GM23338 (cell line): ENCODE data around the gene EGFL7. TPM values are rescaled to one million over a fixed set of nuclear protein-coding genes. Genes with fewer than 3 reads are reported as not detected.

Source experiments
- ATAC-seq: fragments of 200-7000 bp; cut with Tn5 transposase; 3 replicates; pipeline ENCODE4 v1.9.1; 2020
- DNase-seq: peaks from one replicate; pipeline ENCODE4 v3.0.0-alpha.2; 2015; ENCODE audit warnings: low spot score
- H2AFZ ChIP-seq: fragments of 200-600 bp; sonication (generic); 2 replicates; pipeline ENCODE4 v1.8.0; 2016; ENCODE audit warnings: antibody characterized with exemption, mild to moderate bottlenecking, moderate library complexity
- H3F3A ChIP-seq: fragments of 200-600 bp; sonication (generic); replicated peaks from 2 replicates; pipeline ENCODE4 v1.8.0; 2017; ENCODE audit warnings: antibody characterized with exemption, mixed run types, low read depth
- H3K27ac ChIP-seq: fragments of 200-600 bp; sonication (generic); 2 replicates; pipeline ENCODE4 v1.6.1; 2016; ENCODE audit warnings: low read depth
- H3K27me3 ChIP-seq: fragments of 200-600 bp; sonication (generic); 2 replicates; pipeline ENCODE4 v1.8.0; 2016; ENCODE audit warnings: mild to moderate bottlenecking, mixed run types, moderate library complexity; ENCODE audit not compliant: insufficient read depth
- H3K36me3 ChIP-seq: fragments of 200-600 bp; sonication (generic); 2 replicates; pipeline ENCODE4 v1.8.0; 2016; ENCODE audit warnings: mild to moderate bottlenecking; ENCODE audit not compliant: insufficient read depth
- H3K4me1 ChIP-seq: fragments of 200-600 bp; sonication (generic); 2 replicates; pipeline ENCODE4 v1.8.0; 2016; ENCODE audit warnings: mild to moderate bottlenecking, moderate library complexity; ENCODE audit not compliant: insufficient read depth
- H3K4me2 ChIP-seq: fragments of 200-600 bp; sonication (generic); 2 replicates; pipeline ENCODE4 v1.7.1; 2017; ENCODE audit warnings: mixed run types
- H3K4me3 ChIP-seq: fragments of 200-600 bp; sonication (generic); 2 replicates; pipeline ENCODE4 v1.6.1; 2016; ENCODE audit warnings: mixed run types
- H3K79me2 ChIP-seq: fragments of 200-600 bp; sonication (generic); replicated peaks from 2 replicates; pipeline ENCODE4 v1.8.0; 2017; ENCODE audit warnings: mild to moderate bottlenecking; ENCODE audit not compliant: insufficient read depth
- H3K9me2 ChIP-seq: fragments of 200-600 bp; sonication (generic); 2 replicates; pipeline ENCODE4 v1.8.0; 2017; ENCODE audit not compliant: insufficient read depth
- H4K20me1 ChIP-seq: fragments of 200-600 bp; sonication (generic); replicated peaks from 2 replicates; pipeline ENCODE4 v1.8.0; 2017; ENCODE audit warnings: mild to moderate bottlenecking; ENCODE audit not compliant: insufficient read depth
- H3K27ac Mint-ChIP-seq: 2 replicates; pipeline ENCODE4 v1.8.0; 2020; ENCODE audit warnings: inconsistent platforms, mild to moderate bottlenecking, moderate library complexity, mixed read lengths
- H3K27me3 Mint-ChIP-seq: 3 replicates; pipeline ENCODE4 v1.8.0; 2022; ENCODE audit warnings: low read depth, mild to moderate bottlenecking, moderate library complexity, mixed read lengths, inconsistent platforms; ENCODE audit not compliant: insufficient read depth, poor library complexity
- H3K36me3 Mint-ChIP-seq: 3 replicates; pipeline ENCODE4 v1.8.0; 2021; ENCODE audit warnings: low read depth, mild to moderate bottlenecking, inconsistent platforms, moderate library complexity, mixed read lengths
- H3K4me1 Mint-ChIP-seq: 3 replicates; pipeline ENCODE4 v1.8.0; 2020; ENCODE audit warnings: mild to moderate bottlenecking, inconsistent platforms, mixed read lengths
- H3K4me3 Mint-ChIP-seq: 3 replicates; pipeline ENCODE4 v1.8.0; 2021; ENCODE audit warnings: moderate library complexity, mild to moderate bottlenecking, inconsistent platforms, mixed read lengths
- H3K9me3 Mint-ChIP-seq: 3 replicates; pipeline ENCODE4 v1.8.0; 2020; ENCODE audit warnings: moderate library complexity, mild to moderate bottlenecking, inconsistent platforms, mixed read lengths
- EZH2 ChIP-seq: fragments of 200-600 bp; sonication (generic); IDR thresholded peaks from one replicate; pipeline ENCODE4 v1.8.0; 2017; ENCODE audit warnings: antibody characterized with exemption, mild to moderate bottlenecking, low read depth; ENCODE audit not compliant: unreplicated experiment
- EZH2phosphoT487 ChIP-seq: fragments of 200-600 bp; sonication (generic); IDR thresholded peaks from one replicate; pipeline ENCODE4 v1.8.1; 2018; ENCODE audit warnings: antibody characterized with exemption; ENCODE audit not compliant: unreplicated experiment
- JUNB ChIP-seq: IDR thresholded peaks from one replicate; pipeline ENCODE4 v1.6.1; 2016; ENCODE audit warnings: antibody characterized with exemption; ENCODE audit not compliant: unreplicated experiment
- NANOG ChIP-seq: IDR thresholded peaks from 2 replicates; pipeline ENCODE4 v1.6.1; 2016; ENCODE audit warnings: antibody characterized with exemption, borderline replicate concordance
- REST ChIP-seq: IDR thresholded peaks from one replicate; pipeline ENCODE4 v1.6.1; 2018; ENCODE audit warnings: antibody characterized with exemption; ENCODE audit not compliant: unreplicated experiment
- STAT1 ChIP-seq: IDR thresholded peaks from one replicate; pipeline ENCODE4 v1.6.1; 2016; ENCODE audit warnings: antibody characterized with exemption; ENCODE audit not compliant: unreplicated experiment
- polyA plus RNA-seq: library from polyadenylated mRNA; unstranded; fragments of >200 nt; fragmentation: Nextera tagmentation; extraction: Ambion mirVana; gene quantifications from 2 replicates; pipeline ENCODE4 v1.2.1, GENCODE V29; 2016
- total RNA-seq: library from RNA; depleted of rRNA; stranded (reverse); fragments of >200 nt; shearing (Covaris generic); gene quantifications from 2 replicates; pipeline ENCODE4 v1.2.3, GENCODE V29; 2014
- TF ChIP-seq, protein P1 (sequence below), 2 experiments: fragments of 200-600 bp in 1 of 2; sonication (generic) in 1 of 2; conservative IDR thresholded peaks; 2 replicates each; pipeline versions ENCODE4 v1.5.1 to v1.6.1; 2016 to 2017; ENCODE audit warnings: antibody characterized with exemption in 2 of 2, low read depth in 2 of 2, mild to moderate bottlenecking in 2 of 2, moderate library complexity in 1 of 2
- TF ChIP-seq, protein P2 (sequence below): IDR thresholded peaks from 2 replicates; pipeline ENCODE4 v1.6.1; 2016; ENCODE audit warnings: antibody characterized with exemption

EGFL7 gene
- total and polyA plus RNA-seq, 2 experiments from 2014 or later = 44.4 to 60.8 TPM

- Histone ChIP-seq H3K79me2 (peaks cover 10% of the 10 kb centered on the region; the same call in 1 of the 2 replicates), H2AFZ (peak overlapping the region; percentile 78; the same call in 1 of the 2 replicates), H3K36me3 (no peaks in the 10 kb centered on the region), H3K27me3 (no peaks in the 10 kb centered on the region), H4K20me1 (no peaks in the 10 kb centered on the region), H3F3A (0 out of 2 replicates have a peak, but pooled peaks cover 3% of the 10 kb centered on the region), H3K4me1 (no peaks in the 10 kb centered on the region; the same call in 1 of the 2 replicates), H3K27ac (no peak overlapping the region), H3K9me2 (no peaks in the 10 kb centered on the region), H3K4me2 (peak overlapping the region; percentile 94), H3K4me3 (peak overlapping the region; percentile 75)
- Mint-ChIP-seq H3K27me3 (peaks cover 23% of the 10 kb centered on the region), H3K4me3 (peak overlapping the region; percentile 80), H3K9me3 (no peaks in the 10 kb centered on the region), H3K4me1 (peaks cover 9% of the 10 kb centered on the region; the same call in 2 of the 3 replicates), H3K36me3 (no peaks in the 10 kb centered on the region), H3K27ac (no peak overlapping the region)
- TF ChIP-seq, protein P1, sequence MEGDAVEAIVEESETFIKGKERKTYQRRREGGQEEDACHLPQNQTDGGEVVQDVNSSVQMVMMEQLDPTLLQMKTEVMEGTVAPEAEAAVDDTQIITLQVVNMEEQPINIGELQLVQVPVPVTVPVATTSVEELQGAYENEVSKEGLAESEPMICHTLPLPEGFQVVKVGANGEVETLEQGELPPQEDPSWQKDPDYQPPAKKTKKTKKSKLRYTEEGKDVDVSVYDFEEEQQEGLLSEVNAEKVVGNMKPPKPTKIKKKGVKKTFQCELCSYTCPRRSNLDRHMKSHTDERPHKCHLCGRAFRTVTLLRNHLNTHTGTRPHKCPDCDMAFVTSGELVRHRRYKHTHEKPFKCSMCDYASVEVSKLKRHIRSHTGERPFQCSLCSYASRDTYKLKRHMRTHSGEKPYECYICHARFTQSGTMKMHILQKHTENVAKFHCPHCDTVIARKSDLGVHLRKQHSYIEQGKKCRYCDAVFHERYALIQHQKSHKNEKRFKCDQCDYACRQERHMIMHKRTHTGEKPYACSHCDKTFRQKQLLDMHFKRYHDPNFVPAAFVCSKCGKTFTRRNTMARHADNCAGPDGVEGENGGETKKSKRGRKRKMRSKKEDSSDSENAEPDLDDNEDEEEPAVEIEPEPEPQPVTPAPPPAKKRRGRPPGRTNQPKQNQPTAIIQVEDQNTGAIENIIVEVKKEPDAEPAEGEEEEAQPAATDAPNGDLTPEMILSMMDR (conservative IDR thresholded peaks at IDR 0.05; ENCODE audit: low read depth in 2 of 2) = no peak
- TF ChIP-seq STAT1 (no peak), EZH2 (no peak), JUNB (no peak), REST (no peak)
- TF ChIP-seq, protein P2, sequence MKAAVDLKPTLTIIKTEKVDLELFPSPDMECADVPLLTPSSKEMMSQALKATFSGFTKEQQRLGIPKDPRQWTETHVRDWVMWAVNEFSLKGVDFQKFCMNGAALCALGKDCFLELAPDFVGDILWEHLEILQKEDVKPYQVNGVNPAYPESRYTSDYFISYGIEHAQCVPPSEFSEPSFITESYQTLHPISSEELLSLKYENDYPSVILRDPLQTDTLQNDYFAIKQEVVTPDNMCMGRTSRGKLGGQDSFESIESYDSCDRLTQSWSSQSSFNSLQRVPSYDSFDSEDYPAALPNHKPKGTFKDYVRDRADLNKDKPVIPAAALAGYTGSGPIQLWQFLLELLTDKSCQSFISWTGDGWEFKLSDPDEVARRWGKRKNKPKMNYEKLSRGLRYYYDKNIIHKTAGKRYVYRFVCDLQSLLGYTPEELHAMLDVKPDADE = no peak
- ATAC-seq (peak; percentile 5), DNase-seq (no peak)
Observed at GRCh38 chr9:136685790-136686533, 23.2 kb downstream of the EGFL7 start.

DNA sequence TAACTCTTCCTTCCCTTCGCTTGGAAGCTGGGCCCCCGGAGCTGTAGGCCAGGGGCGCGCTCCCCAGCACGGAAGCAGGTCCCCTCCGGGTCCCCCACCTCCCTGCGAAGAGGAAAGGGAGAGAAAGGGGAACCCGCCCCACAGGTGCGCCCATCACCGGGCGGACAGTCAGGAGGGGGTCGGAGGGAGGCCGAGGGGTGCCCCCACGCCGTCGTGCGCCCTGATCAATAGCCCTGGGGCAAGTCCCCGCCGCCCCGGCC lies 23.7 kb downstream of the EGFL7 start:
- Mint-ChIP-seq H3K4me1 (peaks cover 9% of the 10 kb centered on the region; the same call in 2 of the 3 replicates), H3K4me3 (peak overlapping the region; percentile 80), H3K36me3 (no peaks in the 10 kb centered on the region), H3K9me3 (no peaks in the 10 kb centered on the region), H3K27ac (no peak overlapping the region), H3K27me3 (peaks cover 23% of the 10 kb centered on the region)
- DNase-seq (no peak), ATAC-seq (peak; percentile 1; the same call in 2 of the 3 replicates)
- Histone ChIP-seq H3F3A (0 out of 2 replicates have a peak, but pooled peaks cover 3% of the 10 kb centered on the region), H3K4me3 (peak overlapping the region; percentile 75), H2AFZ (peak overlapping the region; percentile 78), H3K4me2 (peak overlapping the region; percentile 94), H3K4me1 (no peaks in the 10 kb centered on the region; the same call in 1 of the 2 replicates), H3K27me3 (no peaks in the 10 kb centered on the region), H3K79me2 (peaks cover 10% of the 10 kb centered on the region; the same call in 1 of the 2 replicates), H4K20me1 (no peaks in the 10 kb centered on the region), H3K9me2 (no peaks in the 10 kb centered on the region), H3K27ac (no peak overlapping the region), H3K36me3 (no peaks in the 10 kb centered on the region)
- TF ChIP-seq NANOG (no peak), REST (no peak), EZH2phosphoT487 (no peak)
- TF ChIP-seq, protein P2 = no peak
- TF ChIP-seq, protein P1 (conservative IDR thresholded peaks at IDR 0.05; ENCODE audit: low read depth in 2 of 2) = no peak
